Esophagus squamous epithelium (tissue), 4 donors: Measurements from ENCODE around the gene CFAP20DC.

Experiments
- POLR2A ChIP-seq, 4 donors: fragments of 450-650 bp; IDR thresholded peaks; one replicate each; pipeline ENCODE4 v1.6.1; 2017; ENCODE audit warnings: antibody characterized with exemption in 4 of 4, mild to moderate bottlenecking in 4 of 4, moderate library complexity in 3 of 4
- TF ChIP-seq, protein P1 (sequence below), 6 experiments: fragments of 450-650 bp in 4 of 6; fragments of 200-600 bp in 2 of 6; sonication (generic) in 2 of 6; IDR thresholded peaks; one replicate each; pipeline ENCODE4 v1.5.1; 2016 to 2019; ENCODE audit warnings: antibody characterized with exemption in 6 of 6, mild to moderate bottlenecking in 4 of 6, moderate library complexity in 4 of 6

- no peak for TF ChIP-seq POLR2A (IDR thresholded peaks at IDR 0.05)
- TF ChIP-seq, protein P1, sequence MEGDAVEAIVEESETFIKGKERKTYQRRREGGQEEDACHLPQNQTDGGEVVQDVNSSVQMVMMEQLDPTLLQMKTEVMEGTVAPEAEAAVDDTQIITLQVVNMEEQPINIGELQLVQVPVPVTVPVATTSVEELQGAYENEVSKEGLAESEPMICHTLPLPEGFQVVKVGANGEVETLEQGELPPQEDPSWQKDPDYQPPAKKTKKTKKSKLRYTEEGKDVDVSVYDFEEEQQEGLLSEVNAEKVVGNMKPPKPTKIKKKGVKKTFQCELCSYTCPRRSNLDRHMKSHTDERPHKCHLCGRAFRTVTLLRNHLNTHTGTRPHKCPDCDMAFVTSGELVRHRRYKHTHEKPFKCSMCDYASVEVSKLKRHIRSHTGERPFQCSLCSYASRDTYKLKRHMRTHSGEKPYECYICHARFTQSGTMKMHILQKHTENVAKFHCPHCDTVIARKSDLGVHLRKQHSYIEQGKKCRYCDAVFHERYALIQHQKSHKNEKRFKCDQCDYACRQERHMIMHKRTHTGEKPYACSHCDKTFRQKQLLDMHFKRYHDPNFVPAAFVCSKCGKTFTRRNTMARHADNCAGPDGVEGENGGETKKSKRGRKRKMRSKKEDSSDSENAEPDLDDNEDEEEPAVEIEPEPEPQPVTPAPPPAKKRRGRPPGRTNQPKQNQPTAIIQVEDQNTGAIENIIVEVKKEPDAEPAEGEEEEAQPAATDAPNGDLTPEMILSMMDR (IDR thresholded peaks at IDR 0.05) = no peak
These were observed 6.9 kb upstream of the CFAP20DC start for GRCh38 chr3:59056706-59057105.
